Ovary (tissue), 3 donors: ENCODE results near the gene UCK2.

ENCODE experiments used
- CTCF ChIP-seq, 3 donors: fragments of 450-650 bp in 2 of 3; fragments of 200-600 bp in 1 of 3; IDR thresholded peaks; one replicate each; pipeline versions ENCODE4 v1.5.1 to v1.8.0; 2016 to 2022; ENCODE audit warnings: antibody characterized with exemption in 3 of 3, mild to moderate bottlenecking in 1 of 3
- EP300 ChIP-seq: sonication (generic); formaldehyde crosslinking; IDR thresholded peaks from one replicate; pipeline ENCODE4 v1.6.1; 2017; ENCODE audit warnings: antibody characterized with exemption
- POLR2A ChIP-seq: fragments of 450-650 bp; IDR thresholded peaks from one replicate; pipeline ENCODE4 v1.6.1; 2017; ENCODE audit warnings: antibody characterized with exemption, mild to moderate bottlenecking, moderate library complexity
- donor health status: DM: no; HTN: no; CAD: no.

GRCh38 chr1:165869343-165869742, 41.9 kb downstream of the UCK2 start:
- TF ChIP-seq CTCF (IDR thresholded peaks at IDR 0.05): no peak
- TF ChIP-seq POLR2A: no peak
- no peak for TF ChIP-seq EP300
